Spleen (tissue), 11 donors: ENCODE results near the gene CALR3. TPM values are rescaled to one million over a fixed set of nuclear protein-coding genes. Genes with fewer than 3 reads are reported as not detected.
"Not testable (repeated sequence)": the region's sequence is repeated elsewhere in the genome, so short reads cannot be mapped to it uniquely, and the experiment has no call there.

ENCODE experiments used
- DNase-seq: peaks from one replicate; pipeline ENCODE4 v3.0.0-alpha.2; 2020
- H3K27ac ChIP-seq, 8 donors: fragments of 200-600 bp; sonication (generic) in 7 of 8; 1 replicate in 4 of 8; 2 replicates in 4 of 8; pipeline versions ENCODE4 v1.5.0 to v1.8.0; 2016 to 2021; ENCODE audit warnings: inconsistent platforms in 4 of 8, mild to moderate bottlenecking in 4 of 8, moderate library complexity in 1 of 8
- H3K27me3 ChIP-seq, 7 donors: fragments of 200-600 bp; sonication (generic) in 6 of 7; replicated peaks in 1 of 7; 1 replicate in 4 of 7; 2 replicates in 3 of 7; pipeline versions ENCODE4 v1.5.0 to v1.8.0; 2016 to 2021; ENCODE audit warnings: inconsistent platforms in 3 of 7, mild to moderate bottlenecking in 1 of 7
- H3K36me3 ChIP-seq, 6 donors: fragments of 200-600 bp; sonication (generic) in 5 of 6; 1 replicate in 4 of 6; 2 replicates in 2 of 6; pipeline versions ENCODE4 v1.5.0 to v1.8.0; 2016 to 2021; ENCODE audit warnings: inconsistent platforms in 2 of 6
- H3K4me1 ChIP-seq, 6 donors: fragments of 200-600 bp; sonication (generic) in 5 of 6; 1 replicate in 3 of 6; 2 replicates in 3 of 6; pipeline versions ENCODE4 v1.5.0 to v1.8.0; 2016 to 2021; ENCODE audit warnings: inconsistent platforms in 3 of 6
- H3K4me3 ChIP-seq, 8 donors: fragments of 200-600 bp; sonication (generic) in 7 of 8; 1 replicate in 4 of 8; 2 replicates in 4 of 8; pipeline versions ENCODE4 v1.5.0 to v1.8.0; 2016 to 2021; ENCODE audit warnings: inconsistent platforms in 4 of 8, mild to moderate bottlenecking in 4 of 8, moderate library complexity in 2 of 8
- H3K9me3 ChIP-seq, 8 donors: fragments of 200-600 bp; sonication (generic) in 7 of 8; 1 replicate in 4 of 8; 2 replicates in 4 of 8; pipeline versions ENCODE4 v1.5.0 to v1.8.0; 2016 to 2021; ENCODE audit warnings: inconsistent platforms in 4 of 8
- CTCF ChIP-seq, 11 experiments: fragments of 200-600 bp in 7 of 11; fragments of 450-650 bp in 4 of 11; sonication (generic) in 4 of 11; IDR thresholded peaks in 8 of 11; conservative IDR thresholded peaks in 3 of 11; 1 replicate in 7 of 11; 2 replicates in 4 of 11; pipeline versions ENCODE4 v1.4.0 to v1.8.0; 2016 to 2021; ENCODE audit warnings: antibody characterized with exemption in 11 of 11, inconsistent platforms in 4 of 11, mild to moderate bottlenecking in 1 of 11
- POLR2A ChIP-seq, 3 donors: fragments of 450-650 bp; IDR thresholded peaks; one replicate each; pipeline ENCODE4 v1.5.1; 2017; ENCODE audit warnings: antibody characterized with exemption in 3 of 3, mild to moderate bottlenecking in 1 of 3
- POLR2AphosphoS5 ChIP-seq, 3 donors: sonication (generic); formaldehyde crosslinking; IDR thresholded peaks; one replicate each; pipeline ENCODE4 v1.5.1; 2017; ENCODE audit warnings: antibody characterized with exemption in 3 of 3
- WGBS, 5 donors: extraction: QIAGEN DNeasy Blood & Tissue Kit in 3 of 5; methylation state at CpG; one replicate each; pipeline versions ENCODE4 v1.1.5 to v1.1.7; 2013 to 2018; 5-methylcytosine and 5-hydroxymethylcytosine counted together
- intact Hi-C: fragments of 100-400 bp; cut with DNase I; formaldehyde crosslinking; loops from one replicate; pipeline ENCODE4 v1.15.0; 2023; ENCODE audit warnings: low total_unique reads
- polyA plus RNA-seq, 3 donors: library from polyadenylated mRNA; stranded (reverse); fragments of 200-250 nt; gene quantifications; one replicate each; pipeline ENCODE4 v1.2.1, GENCODE V29; 2013
- total RNA-seq, 7 donors: library from RNA; depleted of rRNA in 3 of 7; stranded (reverse); fragments of >200 nt in 3 of 7; fragmentation: NEBNext Ultra II Directional in 4 of 7; extraction: Animal tissue kit (Norgen Biotek cat#: 25700) in 4 of 7; gene quantifications; one replicate each; pipeline versions ENCODE4 v1.1.0 to v1.2.1, GENCODE V29; 2016 to 2021
- donor health status: healthy with polysubstance abuse.
- donor health status: DM: no; HTN: no; CAD: no; lungs with moderate emphysema.
- donor health status: DM: no; HTN: no; CAD: no.
- donor health status: Bipolar disorder and iron deficiency.
- donor health status: healthy.
- donor health status: DM: no; HTN: no; CAD: no.
- donor health status: DM: yes; HTN: yes; CAD: no.

CALR3 gene
- total and polyA plus RNA-seq, 10 donors: 0.07 to 0.10 (median 0.08) TPM; not detected in 7

- Histone ChIP-seq H3K4me3 (no peak overlapping the region), H3K36me3 (no peaks in the 10 kb centered on the region), H3K27ac (peak overlapping the region in 2 of 8 donors; percentile 89 to 91), H3K9me3 (no peaks in the 10 kb centered on the region), H3K27me3 (no peaks in the 10 kb centered on the region), H3K4me1 (peaks cover 20 to 100% (median 75%) of the 10 kb centered on the region in 6 donors)
- intact Hi-C loops: no loop called here
- 90 to 94% (median 93%) methylated on average over 8 of the region's 8 CpGs for WGBS, 5 donors
- no peak for DNase-seq
- TF ChIP-seq POLR2AphosphoS5 (IDR thresholded peaks at IDR 0.05): no peak
- no peak for TF ChIP-seq CTCF (IDR thresholded peaks at IDR 0.05 in 8 of 11, conservative IDR thresholded peaks at IDR 0.05 in 3 of 11)
- TF ChIP-seq POLR2A (IDR thresholded peaks at IDR 0.05): no peak
Observed at GRCh38 chr19:16452325-16452724, 43.6 kb downstream of the CALR3 start.

DNA sequence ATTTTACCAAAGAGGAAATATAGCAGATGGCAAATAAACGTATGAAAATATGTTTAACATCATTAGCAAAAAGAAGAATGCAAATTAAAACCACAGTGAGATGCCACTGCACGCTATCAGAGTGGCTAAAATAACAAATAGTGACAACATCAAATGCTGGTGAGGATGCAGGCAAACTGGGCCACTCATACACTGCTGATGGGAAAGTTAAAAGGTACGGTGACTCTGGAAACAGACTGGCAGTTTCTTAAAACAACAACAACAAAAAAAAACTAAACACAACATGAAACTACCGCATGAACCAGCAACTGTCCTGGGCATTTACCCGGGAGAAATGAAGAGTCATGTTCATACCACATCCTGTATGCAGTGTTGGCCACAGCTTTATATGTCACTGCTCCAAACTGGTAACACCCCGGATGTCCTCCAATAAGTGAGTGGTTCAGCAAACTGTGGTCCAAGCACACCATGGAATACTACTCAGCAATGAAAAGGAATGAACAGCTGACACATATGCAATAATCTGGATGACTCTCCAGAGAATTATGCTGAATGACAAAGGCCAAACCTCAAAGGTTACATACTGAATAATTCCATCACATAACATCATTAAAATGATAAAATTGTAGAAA, 46.5 kb downstream of the CALR3 start:
- Histone ChIP-seq H3K36me3 (no peaks in the 10 kb centered on the region), H3K27ac (peak overlapping the region in 7 of 8 donors; percentile 76 to 91 (median 87)), H3K27me3 (no peaks in the 10 kb centered on the region), H3K4me1 (peaks cover 29 to 100% (median 82%) of the 10 kb centered on the region in 6 donors), H3K4me3 (peak overlapping the region in 1 of 8 donors; percentile 55), H3K9me3 (no peaks in the 10 kb centered on the region)
- no peak for DNase-seq
- TF ChIP-seq POLR2AphosphoS5 (IDR thresholded peaks at IDR 0.05): peak in 1 of 3 donors; percentile 73
- no peak for TF ChIP-seq CTCF (IDR thresholded peaks at IDR 0.05 in 8 of 11, conservative IDR thresholded peaks at IDR 0.05 in 3 of 11)
- no peak for TF ChIP-seq POLR2A (IDR thresholded peaks at IDR 0.05)
- 21 to 41% (median 36%) methylated on average over 6 of the region's 6 CpGs for WGBS, 5 donors
- intact Hi-C loops: no loop called here

GRCh38 chr19:16448872-16449271, 47.1 kb downstream of the CALR3 start:
- H3K4me1 ChIP-seq: peaks cover 29 to 100% (median 82%) of the 10 kb centered on the region in 6 donors
- WGBS, 5 donors: 86 to 96% (median 90%) methylated on average over 3 of the region's 3 CpGs
- H3K9me3 ChIP-seq, intact Hi-C loops, DNase-seq, H3K27me3 ChIP-seq, H3K36me3 ChIP-seq: not testable (repeated sequence)
- peak overlapping the region in 1 of 8 donors; percentile 55 for H3K4me3 ChIP-seq
- H3K27ac ChIP-seq: peak overlapping the region in 7 of 8 donors; percentile 76 to 91 (median 87)

DNA sequence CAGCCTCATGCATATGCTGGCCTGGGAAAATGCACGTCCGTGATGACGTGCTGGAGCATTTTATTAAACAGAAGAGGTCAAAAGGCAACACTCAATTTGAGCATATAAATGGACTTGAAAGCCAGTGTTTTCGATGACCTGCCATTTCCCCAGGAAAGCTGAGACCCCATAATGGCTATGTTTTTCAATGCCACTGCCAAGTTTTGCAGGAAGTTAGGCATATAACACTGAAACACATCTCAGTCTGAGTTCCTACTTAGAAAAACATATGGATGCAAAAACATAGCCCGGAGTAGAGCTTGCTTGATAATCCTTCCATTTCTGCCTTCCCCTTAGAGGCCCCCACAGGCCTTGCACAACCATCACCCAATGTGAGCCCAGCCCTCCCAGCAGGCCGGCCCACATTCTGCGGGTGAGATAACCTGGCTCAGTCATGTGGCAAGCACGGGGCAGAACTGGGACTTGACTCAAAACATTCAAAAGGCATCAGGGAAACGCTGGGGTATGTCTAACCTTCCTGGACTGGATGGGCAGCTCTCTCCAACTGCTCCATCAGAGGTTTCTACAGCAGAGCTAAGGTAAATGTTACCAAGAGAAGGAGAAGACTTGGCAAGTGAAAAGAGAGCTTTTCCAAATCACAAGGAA, 49.1 kb downstream of the CALR3 start:
- WGBS, 5 donors: 12 to 27% (median 22%) methylated on average over 7 to 9 of the region's 9 CpGs
- DNase-seq: peak; percentile 94
- H3K9me3 ChIP-seq: no peaks in the 10 kb centered on the region
- peak overlapping the region in 1 of 8 donors; percentile 55 for H3K4me3 ChIP-seq
- H3K27ac ChIP-seq: peak overlapping the region; percentile 57 to 91 (median 84)
- no peaks in the 10 kb centered on the region for H3K27me3 ChIP-seq
- H3K36me3 ChIP-seq: peaks cover 0 to 2% (median under 1%) of the 10 kb centered on the region in 6 donors
- intact Hi-C loops: no loop called here
- H3K4me1 ChIP-seq: peaks cover 37 to 100% (median 93%) of the 10 kb centered on the region in 6 donors
- no peak for TF ChIP-seq POLR2A (IDR thresholded peaks at IDR 0.05)
- TF ChIP-seq POLR2AphosphoS5 (IDR thresholded peaks at IDR 0.05): peak; percentile 55 to 74 (median 73)
- no peak for TF ChIP-seq CTCF (IDR thresholded peaks at IDR 0.05 in 8 of 11, conservative IDR thresholded peaks at IDR 0.05 in 3 of 11)
